ENCODE measurements around the gene HS6ST3. TPM values are rescaled to one million over a fixed set of nuclear protein-coding genes. Genes with fewer than 3 reads are reported as not detected.

Gene HS6ST3
- total and polyA plus RNA-seq, 8 donors, result 0.03 to 0.15 (median 0.10) TPM

DNA sequence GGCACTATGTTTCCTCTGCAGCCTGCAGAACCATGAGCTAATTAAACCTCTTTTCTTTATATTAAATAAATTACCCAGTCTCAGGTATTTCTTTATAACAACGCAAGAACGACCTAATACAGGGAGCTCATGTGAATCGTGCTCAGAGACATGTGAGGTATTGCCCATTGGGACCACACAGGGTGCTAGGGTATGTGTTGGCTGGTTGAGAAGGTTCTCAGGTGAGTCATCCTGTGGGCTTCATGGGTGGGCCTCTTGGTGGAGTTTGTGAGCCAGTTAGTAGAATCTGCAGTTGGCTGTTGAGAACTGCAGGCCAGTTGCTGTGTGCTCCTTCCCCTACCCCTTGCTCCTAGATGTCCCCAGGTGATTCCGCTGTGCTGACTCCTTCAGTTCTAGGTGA, 163.0 kb downstream of the HS6ST3 start:
- intact Hi-C loops (cut with DNase I), result no loop called here
- ATAC-seq (no peak), DNase-seq (no peak)
- Histone ChIP-seq H3K4me3 (no peak overlapping the region), H3K4me1 (no peaks in the 10 kb centered on the region), H3K36me3 (no peaks in the 10 kb centered on the region), H3K9me3 (peaks cover 0 to 13% of the 10 kb centered on the region in 2 donors), H3K27ac (no peak overlapping the region), H3K27me3 (no peaks in the 10 kb centered on the region)
- TF ChIP-seq, protein P1, sequence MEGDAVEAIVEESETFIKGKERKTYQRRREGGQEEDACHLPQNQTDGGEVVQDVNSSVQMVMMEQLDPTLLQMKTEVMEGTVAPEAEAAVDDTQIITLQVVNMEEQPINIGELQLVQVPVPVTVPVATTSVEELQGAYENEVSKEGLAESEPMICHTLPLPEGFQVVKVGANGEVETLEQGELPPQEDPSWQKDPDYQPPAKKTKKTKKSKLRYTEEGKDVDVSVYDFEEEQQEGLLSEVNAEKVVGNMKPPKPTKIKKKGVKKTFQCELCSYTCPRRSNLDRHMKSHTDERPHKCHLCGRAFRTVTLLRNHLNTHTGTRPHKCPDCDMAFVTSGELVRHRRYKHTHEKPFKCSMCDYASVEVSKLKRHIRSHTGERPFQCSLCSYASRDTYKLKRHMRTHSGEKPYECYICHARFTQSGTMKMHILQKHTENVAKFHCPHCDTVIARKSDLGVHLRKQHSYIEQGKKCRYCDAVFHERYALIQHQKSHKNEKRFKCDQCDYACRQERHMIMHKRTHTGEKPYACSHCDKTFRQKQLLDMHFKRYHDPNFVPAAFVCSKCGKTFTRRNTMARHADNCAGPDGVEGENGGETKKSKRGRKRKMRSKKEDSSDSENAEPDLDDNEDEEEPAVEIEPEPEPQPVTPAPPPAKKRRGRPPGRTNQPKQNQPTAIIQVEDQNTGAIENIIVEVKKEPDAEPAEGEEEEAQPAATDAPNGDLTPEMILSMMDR (IDR thresholded peaks at IDR 0.05), result no peak

DNA sequence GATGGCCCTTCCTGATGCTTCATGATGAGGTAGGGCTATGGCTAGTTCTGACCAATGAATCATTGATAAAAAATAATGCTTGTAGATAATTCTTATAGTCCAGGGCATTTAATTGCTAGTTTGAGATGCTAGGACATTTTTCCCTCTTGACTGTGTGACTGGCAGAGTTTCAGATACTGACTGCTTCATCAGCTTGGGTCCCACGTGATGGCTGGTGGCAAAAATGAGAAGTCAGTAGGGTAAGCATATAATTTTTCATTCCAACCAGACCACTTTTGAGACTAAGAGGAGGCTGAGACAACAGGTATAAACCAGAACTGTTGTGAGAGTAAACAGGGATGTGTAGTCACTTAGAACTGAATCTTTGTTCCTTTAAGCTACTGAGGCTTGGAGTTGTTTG, 183.3 kb downstream of the HS6ST3 start:
- Histone ChIP-seq H3K27me3 (no peaks in the 10 kb centered on the region), H3K36me3 (no peaks in the 10 kb centered on the region), H3K9me3 (no peaks in the 10 kb centered on the region), H3K4me1 (no peaks in the 10 kb centered on the region), H3K4me3 (no peak overlapping the region), H3K27ac (no peak overlapping the region)
- ATAC-seq, result no peak
- intact Hi-C loops (cut with DNase I), result no loop called here
- TF ChIP-seq, protein P1 (IDR thresholded peaks at IDR 0.05), result no peak
- DNase-seq, result no peak

DNA sequence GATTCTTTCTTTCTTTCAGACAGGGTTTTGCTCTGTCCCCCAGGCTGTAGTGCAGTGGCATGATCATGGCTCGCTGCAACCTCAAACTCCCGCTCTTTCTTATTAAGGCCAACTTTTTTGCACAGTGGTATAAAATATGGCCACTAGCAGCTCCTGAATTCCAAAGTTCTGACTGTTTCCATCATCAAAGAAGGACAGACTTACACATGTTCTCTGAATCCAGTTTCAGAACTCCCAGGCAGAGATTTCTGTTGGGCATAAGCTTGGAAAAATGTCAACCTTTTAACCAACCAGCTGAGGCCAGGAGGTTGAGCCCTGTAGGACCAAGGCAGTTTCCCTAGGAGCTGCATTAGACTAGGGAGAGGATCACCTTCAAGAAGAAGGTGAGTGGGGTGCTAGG, 184.1 kb downstream of the HS6ST3 start:
- Histone ChIP-seq H3K4me1 (no peaks in the 10 kb centered on the region), H3K36me3 (no peaks in the 10 kb centered on the region), H3K27ac (no peak overlapping the region), H3K9me3 (no peaks in the 10 kb centered on the region), H3K27me3 (no peaks in the 10 kb centered on the region), H3K4me3 (no peak overlapping the region)
- intact Hi-C loops (cut with DNase I), result no loop called here
- ATAC-seq (no peak), DNase-seq (no peak)
- TF ChIP-seq, protein P1 (IDR thresholded peaks at IDR 0.05), result no peak

DNA sequence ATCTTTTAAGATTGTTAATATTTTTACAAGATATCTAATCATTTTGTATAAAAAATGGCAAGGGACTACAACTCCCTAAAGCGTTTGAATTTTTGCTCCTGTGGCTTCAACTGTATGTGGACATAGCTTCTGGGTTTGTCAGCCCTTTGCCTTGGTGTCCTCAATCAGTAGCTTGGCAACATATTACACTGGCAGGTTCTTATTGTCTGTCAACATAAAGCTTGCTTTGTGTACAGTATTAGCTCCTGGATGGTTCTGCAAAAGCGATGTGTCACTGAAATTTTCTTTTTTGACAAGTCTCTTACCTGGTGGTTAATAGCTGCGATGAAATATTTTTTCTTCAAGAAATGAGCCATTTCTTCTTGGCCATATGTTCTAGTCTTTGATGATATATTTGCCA, 190.0 kb downstream of the HS6ST3 start:
- DNase-seq (no peak), ATAC-seq (no peak)
- TF ChIP-seq, protein P1 (IDR thresholded peaks at IDR 0.05), result no peak
- Histone ChIP-seq H3K27ac (no peak overlapping the region), H3K9me3 (no peaks in the 10 kb centered on the region), H3K4me1 (no peaks in the 10 kb centered on the region), H3K27me3 (no peaks in the 10 kb centered on the region), H3K4me3 (no peak overlapping the region), H3K36me3 (no peaks in the 10 kb centered on the region)
- intact Hi-C loops (cut with DNase I), result no loop called here

DNA sequence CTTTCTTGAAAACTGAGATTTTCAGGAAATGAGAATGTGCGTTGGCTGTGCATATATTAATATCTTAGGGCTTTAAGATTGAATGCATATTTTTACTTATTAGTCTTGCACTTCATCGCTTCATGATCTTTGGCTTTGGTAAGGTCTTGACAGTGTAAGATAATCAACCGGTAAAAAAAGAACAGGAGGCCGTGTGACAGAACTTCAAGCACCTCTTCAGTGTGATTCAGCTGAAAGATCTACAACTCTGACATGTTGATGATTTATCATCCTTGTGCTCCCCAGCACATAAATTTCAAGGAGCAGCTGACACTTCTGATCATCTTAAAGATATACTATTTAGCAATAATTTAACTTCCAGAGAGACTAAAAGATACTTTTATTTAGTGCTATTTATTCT, 195.1 kb downstream of the HS6ST3 start:
- Histone ChIP-seq H3K27ac (no peak overlapping the region), H3K36me3 (no peaks in the 10 kb centered on the region), H3K4me1 (no peaks in the 10 kb centered on the region), H3K4me3 (no peak overlapping the region), H3K9me3 (no peaks in the 10 kb centered on the region), H3K27me3 (no peaks in the 10 kb centered on the region)
- ATAC-seq (no peak), DNase-seq (no peak)
- intact Hi-C loops (cut with DNase I), result no loop called here
- TF ChIP-seq, protein P1 (IDR thresholded peaks at IDR 0.05), result no peak
